Mesothelial cell of epicardium (in vitro differentiated cells): ENCODE data around the gene SCP2D1. TPM values are rescaled to one million over a fixed set of nuclear protein-coding genes. Genes with fewer than 3 reads are reported as not detected.

Experiments
- DNase-seq, 2 experiments: peaks; one replicate each; pipeline ENCODE4 v3.0.0; 2021; ENCODE audit warnings: low spot score in 2 of 2; ENCODE audit not compliant: unreplicated experiment in 2 of 2
- H3K27ac Mint-ChIP-seq: 2 replicates; pipeline ENCODE4 v1.8.0; 2021; ENCODE audit warnings: mixed read lengths
- H3K27me3 Mint-ChIP-seq: 2 replicates; pipeline ENCODE4 v1.8.0; 2021; ENCODE audit warnings: low read depth, mixed read lengths
- H3K36me3 Mint-ChIP-seq: 2 replicates; pipeline ENCODE4 v1.8.0; 2021; ENCODE audit warnings: mixed read lengths
- H3K4me1 Mint-ChIP-seq: 2 replicates; pipeline ENCODE4 v1.8.0; 2021; ENCODE audit warnings: mixed read lengths
- H3K4me3 Mint-ChIP-seq: 2 replicates; pipeline ENCODE4 v1.8.0; 2021; ENCODE audit warnings: mild to moderate bottlenecking, moderate library complexity, mixed read lengths
- H3K9me3 Mint-ChIP-seq: 2 replicates; pipeline ENCODE4 v1.8.0; 2021; ENCODE audit warnings: mixed read lengths
- CTCF ChIP-seq: fragments of 200-600 bp; sonication (generic); IDR thresholded peaks from one replicate; pipeline ENCODE4 v1.5.0; 2021; ENCODE audit warnings: antibody characterized with exemption; ENCODE audit not compliant: unreplicated experiment
- total RNA-seq: library from RNA; stranded (reverse); gene quantifications from 3 replicates; pipeline ENCODE4 v1.2.1, GENCODE V29; 2021

The SCP2D1 gene
- total RNA-seq, 1 donor from 2014 or later: not detected

GRCh38 chr20:18855882-18856281, 42.3 kb downstream of the SCP2D1 start:
- H3K27me3 Mint-ChIP-seq: peaks cover 4% of the 10 kb centered on the region
- H3K4me3 Mint-ChIP-seq: no peak overlapping the region
- H3K4me1 Mint-ChIP-seq: no peaks in the 10 kb centered on the region
- no peaks in the 10 kb centered on the region for H3K36me3 Mint-ChIP-seq
- H3K27ac Mint-ChIP-seq: no peak overlapping the region
- no peak for DNase-seq
- H3K9me3 Mint-ChIP-seq: peaks cover 28% of the 10 kb centered on the region
- TF ChIP-seq CTCF: no peak

- Mint-ChIP-seq H3K4me1 (no peaks in the 10 kb centered on the region), H3K36me3 (no peaks in the 10 kb centered on the region), H3K27me3 (peaks cover 2% of the 10 kb centered on the region), H3K4me3 (no peak overlapping the region), H3K9me3 (peaks cover 28% of the 10 kb centered on the region), H3K27ac (no peak overlapping the region)
- no peak for TF ChIP-seq CTCF
- DNase-seq: no peak
Observed at GRCh38 chr20:18856873-18857272, 43.3 kb downstream of the SCP2D1 start.

- Mint-ChIP-seq H3K27ac (no peak overlapping the region), H3K4me1 (no peaks in the 10 kb centered on the region), H3K9me3 (peaks cover 31% of the 10 kb centered on the region), H3K27me3 (no peaks in the 10 kb centered on the region), H3K4me3 (no peak overlapping the region), H3K36me3 (no peaks in the 10 kb centered on the region)
- no peak for TF ChIP-seq CTCF
- no peak for DNase-seq
Observed at GRCh38 chr20:18857640-18858039, 44.1 kb downstream of the SCP2D1 start.

GRCh38 chr20:18858816-18859215, 45.2 kb downstream of the SCP2D1 start:
- H3K27me3 Mint-ChIP-seq: peaks cover 4% of the 10 kb centered on the region
- H3K36me3 Mint-ChIP-seq: no peaks in the 10 kb centered on the region
- H3K4me3 Mint-ChIP-seq: no peak overlapping the region
- H3K9me3 Mint-ChIP-seq: peaks cover 26% of the 10 kb centered on the region
- no peak overlapping the region for H3K27ac Mint-ChIP-seq
- TF ChIP-seq CTCF: no peak
- no peak for DNase-seq
- H3K4me1 Mint-ChIP-seq: no peaks in the 10 kb centered on the region

Other genes starting within 250 kb of the SCP2D1 start
- gene SMIM26, start 246.4 kb upstream of the SCP2D1 start, total RNA-seq: 64.2 to 65.3 TPM (median 64.8 TPM) in 3 replicates
- 22.2 to 25.7 TPM (median 23.7 TPM) in 3 replicates for gene DTD1, start 225.7 kb upstream of the SCP2D1 start, total RNA-seq